ENCODE measurements around the gene IL17C.

IL17C gene

DNA sequence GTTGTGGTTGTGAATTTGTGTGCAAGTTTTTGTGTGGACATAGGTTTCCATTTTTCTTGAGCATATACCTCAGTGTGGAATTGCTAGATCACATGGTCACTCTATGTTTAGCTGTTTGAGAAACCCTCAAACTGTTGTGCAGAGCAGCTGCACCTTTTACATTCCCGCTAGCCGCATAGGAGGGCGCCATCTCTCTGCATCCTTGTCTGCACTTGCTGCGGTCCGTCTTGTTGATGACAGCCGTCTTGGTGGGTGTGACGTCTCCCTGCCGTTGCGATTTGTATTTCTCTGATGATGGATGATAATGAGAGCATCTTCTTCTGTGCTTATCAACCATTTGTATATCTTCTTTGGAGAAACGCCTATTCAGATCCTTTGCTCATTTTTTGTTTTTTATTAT lies 25.1 kb upstream of the IL17C start:
- Histone ChIP-seq H3K79me2 (peaks cover 41% of the 10 kb centered on the region), H3K9ac (no peak overlapping the region), H2AFZ (no peak overlapping the region), H3K27ac (no peak overlapping the region), H3K9me3 (ENCODE audit: control insufficient read depth, low read length) (no peaks in the 10 kb centered on the region), H3K36me3 (ENCODE audit: control insufficient read depth, insufficient read depth, low read length) (no peaks in the 10 kb centered on the region), H3K4me1 (no peaks in the 10 kb centered on the region), H3K27me3 (ENCODE audit: control insufficient read depth, insufficient read depth, low read length) (no peaks in the 10 kb centered on the region), H3K4me2 (ENCODE audit: low read length) (no peak overlapping the region), H3K4me3 (ENCODE audit: low read depth, low read length) (no peak overlapping the region)
- TF ChIP-seq, protein P1, sequence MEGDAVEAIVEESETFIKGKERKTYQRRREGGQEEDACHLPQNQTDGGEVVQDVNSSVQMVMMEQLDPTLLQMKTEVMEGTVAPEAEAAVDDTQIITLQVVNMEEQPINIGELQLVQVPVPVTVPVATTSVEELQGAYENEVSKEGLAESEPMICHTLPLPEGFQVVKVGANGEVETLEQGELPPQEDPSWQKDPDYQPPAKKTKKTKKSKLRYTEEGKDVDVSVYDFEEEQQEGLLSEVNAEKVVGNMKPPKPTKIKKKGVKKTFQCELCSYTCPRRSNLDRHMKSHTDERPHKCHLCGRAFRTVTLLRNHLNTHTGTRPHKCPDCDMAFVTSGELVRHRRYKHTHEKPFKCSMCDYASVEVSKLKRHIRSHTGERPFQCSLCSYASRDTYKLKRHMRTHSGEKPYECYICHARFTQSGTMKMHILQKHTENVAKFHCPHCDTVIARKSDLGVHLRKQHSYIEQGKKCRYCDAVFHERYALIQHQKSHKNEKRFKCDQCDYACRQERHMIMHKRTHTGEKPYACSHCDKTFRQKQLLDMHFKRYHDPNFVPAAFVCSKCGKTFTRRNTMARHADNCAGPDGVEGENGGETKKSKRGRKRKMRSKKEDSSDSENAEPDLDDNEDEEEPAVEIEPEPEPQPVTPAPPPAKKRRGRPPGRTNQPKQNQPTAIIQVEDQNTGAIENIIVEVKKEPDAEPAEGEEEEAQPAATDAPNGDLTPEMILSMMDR (IDR thresholded peaks at IDR 0.05), result no peak

DNA sequence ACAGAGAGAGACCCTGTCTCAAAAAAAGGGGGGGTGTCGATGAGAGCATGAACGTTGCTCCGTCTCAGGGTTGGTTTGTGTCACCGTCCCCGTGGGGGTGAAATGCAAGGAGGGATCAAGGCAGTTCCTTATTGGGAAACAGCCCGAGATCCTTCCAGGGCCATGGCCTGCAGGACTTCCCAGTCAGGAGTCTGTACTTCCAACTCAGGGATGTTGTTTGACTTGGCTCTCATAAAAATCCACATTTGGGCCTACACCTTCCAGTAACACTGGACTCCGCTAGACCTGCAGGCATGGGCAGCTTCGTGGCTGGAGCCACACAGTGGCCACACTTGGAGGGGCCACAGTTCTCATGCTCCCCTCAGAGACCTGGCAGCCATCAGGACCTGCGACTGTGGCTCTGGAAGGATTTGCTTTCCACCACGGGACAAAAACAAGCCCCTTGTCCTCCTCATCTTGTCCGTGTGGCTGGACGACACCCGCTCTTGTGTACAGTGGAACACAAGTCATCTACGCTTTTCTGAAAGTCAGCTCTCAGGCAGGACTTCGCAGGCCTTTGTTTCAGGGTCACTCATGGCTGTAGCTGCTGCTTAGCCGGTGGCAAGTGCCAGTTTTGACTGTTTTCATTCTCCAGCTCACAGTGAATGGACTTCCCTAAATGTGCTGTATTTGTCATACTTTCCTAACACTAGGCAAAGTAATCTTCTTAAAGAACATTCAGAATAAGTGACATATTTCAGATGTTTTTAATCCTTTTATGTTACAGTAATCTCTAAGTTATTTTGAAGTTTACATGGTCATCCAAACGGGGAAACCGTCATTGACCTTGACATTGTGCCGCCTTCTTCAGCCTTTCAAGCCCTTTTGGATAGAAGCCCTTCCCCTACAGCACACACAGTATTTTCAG lies 24.2 kb upstream of the IL17C start:
- H3K79me2 ChIP-seq, result peaks cover 41% of the 10 kb centered on the region
- H3K4me2 ChIP-seq (ENCODE audit: low read length), result no peak overlapping the region
- H3K27ac ChIP-seq, result no peak overlapping the region
- no peak overlapping the region for H3K9ac ChIP-seq
- H3K9me3 ChIP-seq (ENCODE audit: control insufficient read depth, low read length), result no peaks in the 10 kb centered on the region
- TF ChIP-seq, protein P1 (IDR thresholded peaks at IDR 0.05), result no peak
- H3K36me3 ChIP-seq (ENCODE audit: control insufficient read depth, insufficient read depth, low read length), result no peaks in the 10 kb centered on the region
- no peak overlapping the region for H2AFZ ChIP-seq
- H3K27me3 ChIP-seq (ENCODE audit: control insufficient read depth, insufficient read depth, low read length), result no peaks in the 10 kb centered on the region
- no peak overlapping the region for H3K4me3 ChIP-seq (ENCODE audit: low read depth, low read length)
- no peaks in the 10 kb centered on the region for H3K4me1 ChIP-seq

DNA sequence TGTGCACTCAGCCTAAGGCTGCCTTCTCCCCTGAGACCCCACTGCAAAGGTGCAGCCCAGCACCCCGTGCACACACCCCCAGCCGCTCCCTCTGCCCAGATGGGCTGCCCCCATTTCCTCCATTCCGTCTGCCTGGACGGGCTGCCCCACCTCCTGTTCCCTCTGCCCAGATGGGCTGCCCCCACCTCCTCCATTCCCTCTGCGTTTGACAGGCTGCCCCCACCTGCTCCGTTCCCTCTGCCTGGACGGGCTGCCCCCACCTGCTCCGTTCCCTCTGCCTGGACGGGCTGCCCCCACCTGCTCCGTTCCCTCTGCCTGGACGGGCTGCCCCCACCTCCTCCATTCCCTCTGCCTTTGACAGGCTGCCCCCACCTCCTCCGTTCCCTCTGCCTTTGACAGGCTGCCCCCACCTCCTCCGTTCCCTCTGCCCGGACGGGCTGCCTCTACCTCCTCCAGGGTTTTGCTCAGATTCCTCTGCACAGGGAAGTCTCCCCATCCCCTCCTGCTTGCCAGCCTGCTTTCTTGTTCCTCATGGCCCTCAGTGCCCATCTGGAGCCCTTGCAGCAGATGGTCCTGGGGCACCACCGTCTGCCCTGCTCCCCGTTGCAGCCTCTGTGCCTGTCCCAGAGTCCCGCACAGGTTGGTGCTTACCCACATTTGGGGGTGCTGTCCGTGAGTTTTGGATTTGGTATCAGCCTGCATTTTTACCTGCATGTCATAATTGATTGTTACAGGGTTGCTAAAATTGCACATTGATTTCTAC lies 23.4 kb upstream of the IL17C start:
- H3K36me3 ChIP-seq (ENCODE audit: control insufficient read depth, insufficient read depth, low read length), result no peaks in the 10 kb centered on the region

DNA sequence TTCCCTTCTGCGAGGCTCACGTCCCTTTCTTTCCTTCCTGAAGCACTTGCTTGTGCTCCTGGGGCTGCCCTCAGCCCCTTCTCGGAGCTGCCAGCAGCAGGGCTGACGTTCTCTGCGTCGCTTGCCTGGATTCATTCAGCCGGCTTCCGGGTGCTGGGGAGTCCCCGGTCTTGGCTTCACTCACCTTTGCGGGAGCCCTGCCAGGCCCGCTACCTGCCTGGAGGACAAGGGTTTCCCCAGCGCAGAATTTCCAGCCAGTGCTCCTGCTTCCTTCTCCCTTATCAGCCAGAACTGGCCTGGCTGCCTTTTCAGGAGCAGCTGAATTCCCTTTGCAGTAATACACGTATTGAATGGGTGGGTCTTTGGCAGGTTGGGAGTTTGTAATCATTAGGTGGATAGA lies 22.1 kb upstream of the IL17C start:
- Histone ChIP-seq H3K27me3 (ENCODE audit: control insufficient read depth, insufficient read depth, low read length) (no peaks in the 10 kb centered on the region), H3K9me3 (ENCODE audit: control insufficient read depth, low read length) (no peaks in the 10 kb centered on the region), H3K79me2 (peaks cover 22% of the 10 kb centered on the region), H3K9ac (no peak overlapping the region), H3K4me2 (ENCODE audit: low read length) (no peak overlapping the region), H3K4me3 (ENCODE audit: low read depth, low read length) (no peak overlapping the region), H3K4me1 (no peaks in the 10 kb centered on the region), H3K36me3 (ENCODE audit: control insufficient read depth, insufficient read depth, low read length) (no peaks in the 10 kb centered on the region), H3K27ac (no peak overlapping the region), H2AFZ (no peak overlapping the region)
- TF ChIP-seq, protein P1 (IDR thresholded peaks at IDR 0.05), result no peak

More for the DNA sequence above, 23.4 kb upstream of the IL17C start:
- Histone ChIP-seq H3K4me2 (ENCODE audit: low read length) (no peak overlapping the region), H2AFZ (no peak overlapping the region), H3K27ac (no peak overlapping the region), H3K27me3 (ENCODE audit: control insufficient read depth, insufficient read depth, low read length) (no peaks in the 10 kb centered on the region), H3K79me2 (peaks cover 35% of the 10 kb centered on the region), H3K9ac (no peak overlapping the region), H3K9me3 (ENCODE audit: control insufficient read depth, low read length) (no peaks in the 10 kb centered on the region), H3K4me1 (no peaks in the 10 kb centered on the region), H3K4me3 (ENCODE audit: low read depth, low read length) (no peak overlapping the region)
- TF ChIP-seq, protein P1 (IDR thresholded peaks at IDR 0.05), result no peak

Measured in parathyroid adenoma (tissue), 2 donors.